Heart left ventricle (tissue), 16 donors: ENCODE data around the gene DMD. TPM values are rescaled to one million over a fixed set of nuclear protein-coding genes. Genes with fewer than 3 reads are reported as not detected.

Experiments used
- ATAC-seq, 4 donors: fragments of 200-7000 bp; cut with Tn5 transposase; one replicate each; pipeline ENCODE4 v1.9.1; 2020 to 2022; ENCODE audit warnings: moderate library complexity in 4 of 4, mild to moderate bottlenecking in 3 of 4, moderate number of reproducible peaks in 1 of 4
- DNase-seq, 5 donors: peaks; one replicate each; pipeline ENCODE4 v3.0.0-alpha.2; 2020
- H3K27ac ChIP-seq, 12 donors: fragments of 200-600 bp; sonication (generic) in 4 of 12; one replicate each; pipeline versions ENCODE4 v1.5.0 to v1.8.0; 2016 to 2022; ENCODE audit warnings: mild to moderate bottlenecking in 2 of 12
- H3K27me3 ChIP-seq, 9 donors: fragments of 200-600 bp; sonication (generic) in 2 of 9; one replicate each; pipeline versions ENCODE4 v1.5.1 to v1.8.0; 2016 to 2022; ENCODE audit warnings: mild to moderate bottlenecking in 3 of 9
- H3K36me3 ChIP-seq, 9 donors: fragments of 200-600 bp; sonication (generic) in 2 of 9; one replicate each; pipeline versions ENCODE4 v1.5.0 to v1.8.0; 2018 to 2022; ENCODE audit warnings: mild to moderate bottlenecking in 2 of 9
- H3K4me1 ChIP-seq, 12 donors: fragments of 200-600 bp; sonication (generic) in 4 of 12; one replicate each; pipeline versions ENCODE4 v1.5.0 to v1.8.0; 2016 to 2022; ENCODE audit warnings: mild to moderate bottlenecking in 3 of 12
- H3K4me3 ChIP-seq, 12 donors: fragments of 200-600 bp; sonication (generic) in 4 of 12; one replicate each; pipeline versions ENCODE4 v1.5.0 to v1.8.0; 2017 to 2022; ENCODE audit warnings: mild to moderate bottlenecking in 9 of 12, moderate library complexity in 4 of 12
- H3K9me3 ChIP-seq, 12 donors: fragments of 200-600 bp; sonication (generic) in 4 of 12; one replicate each; pipeline versions ENCODE4 v1.5.0 to v1.8.0; 2016 to 2022; ENCODE audit warnings: mild to moderate bottlenecking in 1 of 12
- POLR2A ChIP-seq, 2 donors: fragments of 450-650 bp; IDR thresholded peaks; one replicate each; pipeline ENCODE4 v1.6.1; 2017; ENCODE audit warnings: antibody characterized with exemption in 2 of 2, mild to moderate bottlenecking in 2 of 2, moderate library complexity in 2 of 2
- WGBS, 4 donors: extraction: QIAGEN DNeasy Blood & Tissue Kit in 2 of 4; methylation state at CpG; one replicate each; pipeline versions ENCODE4 v1.1.5 to v1.1.7; 2013 to 2018; 5-methylcytosine and 5-hydroxymethylcytosine counted together
- intact Hi-C, 10 donors: fragments of 100-400 bp; cut with DNase I; formaldehyde crosslinking; loops; one replicate each; pipeline versions ENCODE4 v1.11.1 to v1.14.2; 2022
- polyA plus RNA-seq, 2 donors: library from polyadenylated mRNA; stranded (reverse); fragments of 200-250 nt; gene quantifications; one replicate each; pipeline ENCODE4 v1.2.3, GENCODE V29; 2013
- total RNA-seq, 9 donors: library from RNA; depleted of rRNA in 2 of 9; stranded (reverse); fragments of >200 nt in 2 of 9; fragmentation: NEBNext Ultra II Directional in 3 of 9; extraction: Animal tissue kit (Norgen Biotek cat#: 25700) in 3 of 9; gene quantifications; one replicate each; pipeline versions ENCODE4 v1.1.0 to v1.2.4, GENCODE V29; 2016 to 2023
- TF ChIP-seq, protein P1 (sequence below), 12 donors: fragments of 200-600 bp; sonication (generic) in 4 of 12; IDR thresholded peaks; one replicate each; pipeline versions ENCODE4 v1.5.0 to v1.8.0; 2018 to 2022; ENCODE audit warnings: antibody characterized with exemption in 12 of 12, mild to moderate bottlenecking in 5 of 12
- donor health status: ischemic (EF 13 %, LVEDD 7.1; RV severe dilation, severe dysfunction).
- donor health status: healthy with polysubstance abuse.
- donor health status: DM: no; HTN: yes; CAD: no.
- donor health status: DM: no; HTN: no; CAD: no.
- donor health status: ischemic (EF 25% LVEDD 6.9; RV normal size, moderate dysfunction).
- donor health status: ischemic (EF 25% LVEDD 5.7; RV mildly dilated, moderate dysfunction).
- donor health status: healthy.
- donor health status: DM: yes; HTN: yes; CAD: no.
- donor health status: ischemic (EF 35%, LVEDD 5.7; RV mildly dilated, moderate dysfunction).
- donor health status: nonischemic (EF 11% LVEDD 7.7; RV severe dilation, severe dysfunction).
- donor health status: DM: yes; HTN: yes; CAD: no.
- donor health status: PGD.
- donor health status: ischemic (EF 29% LVEDD 5.4; RV normal size, mild dysfunction).
- donor health status: nonischemic (EF 23%, LVEDD 6.1; RV moderate dilation, normal function).

Gene DMD
- total and polyA plus RNA-seq, 11 donors, result 34.7 to 236 (median 162) TPM

GRCh38 chrX:32774966-32775365, 436.4 kb downstream of the DMD start:
- no peak for TF ChIP-seq POLR2A (IDR thresholded peaks at IDR 0.05)
- DNase-seq (no peak), ATAC-seq (no peak)
- Histone ChIP-seq H3K4me3 (no peak overlapping the region), H3K4me1 (no peaks in the 10 kb centered on the region), H3K27me3 (no peaks in the 10 kb centered on the region), H3K36me3 (no peaks in the 10 kb centered on the region), H3K9me3 (no peaks in the 10 kb centered on the region), H3K27ac (no peak overlapping the region)
- intact Hi-C loops, result no loop called here
- 78 to 100% (median 82%) methylated on average over 3 of the region's 3 CpGs for WGBS, 4 donors

DNA sequence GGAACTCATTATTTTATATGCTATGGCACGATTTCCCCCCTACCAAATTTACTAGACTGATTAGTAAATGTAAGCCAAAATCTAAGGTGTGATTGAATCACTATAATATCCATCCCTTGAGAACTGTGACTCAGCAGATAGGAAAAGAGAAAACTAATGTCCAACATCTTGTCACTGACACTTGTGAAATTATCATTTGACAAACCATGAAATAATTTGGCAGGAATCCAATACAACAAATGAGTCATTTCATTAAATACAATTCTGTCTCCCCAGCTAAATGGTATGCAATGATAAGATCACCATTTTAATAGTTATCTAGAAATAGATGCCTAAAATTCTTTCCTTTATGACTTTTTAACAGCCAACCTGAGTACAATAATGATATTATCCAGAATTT, 462.3 kb downstream of the DMD start:
- H3K4me1 ChIP-seq, result peaks cover 0 to 16% (median 0%) of the 10 kb centered on the region in 12 donors
- intact Hi-C loops, result no loop called here
- ATAC-seq (peak in 2 of 4 donors; percentile 34 to 36), DNase-seq (no peak)
- WGBS, 4 donors, result 6 to 28% (median 19%) methylated on average over 1 of the region's 1 CpG
- H3K27me3 ChIP-seq, result no peaks in the 10 kb centered on the region
- TF ChIP-seq POLR2A (IDR thresholded peaks at IDR 0.05), result no peak
- TF ChIP-seq, protein P1, sequence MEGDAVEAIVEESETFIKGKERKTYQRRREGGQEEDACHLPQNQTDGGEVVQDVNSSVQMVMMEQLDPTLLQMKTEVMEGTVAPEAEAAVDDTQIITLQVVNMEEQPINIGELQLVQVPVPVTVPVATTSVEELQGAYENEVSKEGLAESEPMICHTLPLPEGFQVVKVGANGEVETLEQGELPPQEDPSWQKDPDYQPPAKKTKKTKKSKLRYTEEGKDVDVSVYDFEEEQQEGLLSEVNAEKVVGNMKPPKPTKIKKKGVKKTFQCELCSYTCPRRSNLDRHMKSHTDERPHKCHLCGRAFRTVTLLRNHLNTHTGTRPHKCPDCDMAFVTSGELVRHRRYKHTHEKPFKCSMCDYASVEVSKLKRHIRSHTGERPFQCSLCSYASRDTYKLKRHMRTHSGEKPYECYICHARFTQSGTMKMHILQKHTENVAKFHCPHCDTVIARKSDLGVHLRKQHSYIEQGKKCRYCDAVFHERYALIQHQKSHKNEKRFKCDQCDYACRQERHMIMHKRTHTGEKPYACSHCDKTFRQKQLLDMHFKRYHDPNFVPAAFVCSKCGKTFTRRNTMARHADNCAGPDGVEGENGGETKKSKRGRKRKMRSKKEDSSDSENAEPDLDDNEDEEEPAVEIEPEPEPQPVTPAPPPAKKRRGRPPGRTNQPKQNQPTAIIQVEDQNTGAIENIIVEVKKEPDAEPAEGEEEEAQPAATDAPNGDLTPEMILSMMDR (IDR thresholded peaks at IDR 0.05), result no peak
- peak overlapping the region in 4 of 12 donors; percentile 23 to 70 (median 54) for H3K27ac ChIP-seq
- no peaks in the 10 kb centered on the region for H3K9me3 ChIP-seq
- H3K4me3 ChIP-seq, result no peak overlapping the region
- H3K36me3 ChIP-seq, result no peaks in the 10 kb centered on the region

DNA sequence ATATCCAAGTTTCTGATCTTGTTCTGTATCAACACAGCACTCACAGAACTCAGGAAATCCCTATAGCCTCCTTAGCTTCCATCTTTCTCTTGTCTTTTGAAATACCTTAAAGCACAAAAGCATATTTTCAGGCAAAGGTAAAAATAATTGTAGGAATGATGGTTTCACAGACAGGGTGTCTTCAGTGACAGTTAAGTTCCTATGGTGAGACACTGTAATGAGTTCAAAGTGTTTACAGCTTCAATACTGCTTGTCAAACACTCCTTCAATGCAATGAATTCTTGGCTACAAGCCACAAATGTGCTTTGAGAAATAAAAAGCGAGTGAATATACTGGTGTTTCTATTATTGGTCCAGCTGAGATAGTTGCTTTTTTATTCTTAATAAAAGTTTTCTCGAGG, 466.0 kb downstream of the DMD start:
- Histone ChIP-seq H3K4me1 (peaks cover 0 to 16% (median 0%) of the 10 kb centered on the region in 12 donors), H3K4me3 (no peak overlapping the region), H3K36me3 (no peaks in the 10 kb centered on the region), H3K27ac (peak overlapping the region in 3 of 12 donors; percentile 2 to 22 (median 19)), H3K9me3 (no peaks in the 10 kb centered on the region), H3K27me3 (no peaks in the 10 kb centered on the region)
- ATAC-seq (no peak), DNase-seq (no peak)
- WGBS, 4 donors, result 11 to 28% (median 20%) methylated on average over 2 of the region's 2 CpGs
- intact Hi-C loops, result no loop called here
- no peak for TF ChIP-seq POLR2A (IDR thresholded peaks at IDR 0.05)
- TF ChIP-seq, protein P1 (IDR thresholded peaks at IDR 0.05), result no peak

DNA sequence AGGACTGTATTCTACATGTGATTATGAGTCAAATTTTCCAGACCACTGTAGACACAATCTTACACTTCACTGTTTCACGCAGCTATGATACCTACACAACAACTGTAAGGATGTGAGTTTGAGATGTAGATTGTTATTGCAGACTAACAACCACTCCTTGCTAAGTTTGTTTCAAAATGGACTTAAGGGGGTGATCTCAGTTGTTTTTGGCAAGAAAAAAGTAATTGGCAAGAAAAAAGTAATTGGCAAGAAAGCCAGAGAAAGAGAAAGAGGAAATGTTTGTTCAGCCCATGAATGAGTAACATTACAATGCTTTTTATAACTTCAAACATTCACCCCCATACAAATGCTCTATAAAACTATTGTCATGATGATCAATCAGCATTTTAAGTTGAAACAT, 466.4 kb downstream of the DMD start:
- Histone ChIP-seq H3K9me3 (no peaks in the 10 kb centered on the region), H3K27ac (peak overlapping the region in 3 of 12 donors; percentile 2 to 22 (median 19)), H3K4me1 (peaks cover 0 to 16% (median 0%) of the 10 kb centered on the region in 12 donors), H3K27me3 (no peaks in the 10 kb centered on the region), H3K36me3 (no peaks in the 10 kb centered on the region), H3K4me3 (no peak overlapping the region)
- DNase-seq (no peak), ATAC-seq (no peak)
- intact Hi-C loops, result no loop called here
- TF ChIP-seq, protein P1 (IDR thresholded peaks at IDR 0.05), result no peak
- no peak for TF ChIP-seq POLR2A (IDR thresholded peaks at IDR 0.05)
- 53 to 67% (median 60%) methylated on average over 1 of the region's 1 CpG for WGBS, 4 donors

- no peak overlapping the region for H3K4me3 ChIP-seq
- peak overlapping the region in 6 of 12 donors; percentile 13 to 70 (median 60) for H3K27ac ChIP-seq
- H3K9me3 ChIP-seq, result no peaks in the 10 kb centered on the region
- peak; percentile 84 to 93 (median 92) for ATAC-seq
- peak in 1 of 5 donors; percentile 36 for DNase-seq
- intact Hi-C loops, result no loop called here
- H3K36me3 ChIP-seq, result no peaks in the 10 kb centered on the region
- WGBS, 4 donors, result 48 to 69% (median 57%) methylated on average over 3 of the region's 3 CpGs
- H3K27me3 ChIP-seq, result no peaks in the 10 kb centered on the region
- H3K4me1 ChIP-seq, result peaks cover 0 to 16% (median 0%) of the 10 kb centered on the region in 12 donors
- no peak for TF ChIP-seq POLR2A (IDR thresholded peaks at IDR 0.05)
- TF ChIP-seq, protein P1 (IDR thresholded peaks at IDR 0.05), result no peak
These were observed 469.4 kb downstream of the DMD start for GRCh38 chrX:32741910-32742309.
